Measurements from ENCODE around the gene CNNM2. TPM values are rescaled to one million over a fixed set of nuclear protein-coding genes. Genes with fewer than 3 reads are reported as not detected.

The CNNM2 gene
- total RNA-seq, 6 experiments from 2014 or later: 7.7 to 9.1 (median 8.1) TPM

GRCh38 chr10:103041391-103041790 is 123.3 kb downstream of the CNNM2 start:
- H3K4me1 Mint-ChIP-seq (ENCODE audit: low read depth): peaks cover 79% of the 10 kb centered on the region
- H3K36me3 Mint-ChIP-seq (ENCODE audit: low read depth): no peaks in the 10 kb centered on the region; the same call in 1 of the 2 replicates
- H3K27ac Mint-ChIP-seq: peak overlapping the region; percentile 89
- no peak for TF ChIP-seq CTCF (IDR thresholded peaks at IDR 0.05)
- no peaks in the 10 kb centered on the region for H3K27me3 Mint-ChIP-seq (ENCODE audit: insufficient read depth)
- H3K9me3 Mint-ChIP-seq: no peaks in the 10 kb centered on the region
- no peak for DNase-seq
- H3K4me3 Mint-ChIP-seq: no peak overlapping the region

GRCh38 chr10:103042129-103042528 is 124.0 kb downstream of the CNNM2 start:
- no peak for TF ChIP-seq CTCF (IDR thresholded peaks at IDR 0.05)
- DNase-seq: no peak
- H3K36me3 Mint-ChIP-seq (ENCODE audit: low read depth): no peaks in the 10 kb centered on the region; the same call in 1 of the 2 replicates
- H3K9me3 Mint-ChIP-seq: no peaks in the 10 kb centered on the region
- H3K4me1 Mint-ChIP-seq (ENCODE audit: low read depth): peaks cover 79% of the 10 kb centered on the region
- no peaks in the 10 kb centered on the region for H3K27me3 Mint-ChIP-seq (ENCODE audit: insufficient read depth)
- H3K4me3 Mint-ChIP-seq: no peak overlapping the region
- H3K27ac Mint-ChIP-seq: peak overlapping the region; percentile 8; the same call in 1 of the 2 replicates

- Mint-ChIP-seq H3K36me3 (ENCODE audit: low read depth) (no peaks in the 10 kb centered on the region; the same call in 1 of the 2 replicates), H3K27ac (no peak overlapping the region), H3K27me3 (ENCODE audit: insufficient read depth) (no peaks in the 10 kb centered on the region), H3K4me3 (no peak overlapping the region), H3K4me1 (ENCODE audit: low read depth) (peaks cover 79% of the 10 kb centered on the region), H3K9me3 (no peaks in the 10 kb centered on the region)
- TF ChIP-seq CTCF (IDR thresholded peaks at IDR 0.05): no peak; the same call in 1 of the 2 replicates
- DNase-seq: no peak
Observed at GRCh38 chr10:103042908-103043307, 124.8 kb downstream of the CNNM2 start.

- Mint-ChIP-seq H3K27ac (peak overlapping the region; percentile 81), H3K4me1 (ENCODE audit: low read depth) (peaks cover 58% of the 10 kb centered on the region), H3K27me3 (ENCODE audit: insufficient read depth) (no peaks in the 10 kb centered on the region; the same call in 1 of the 2 replicates), H3K36me3 (ENCODE audit: low read depth) (no peaks in the 10 kb centered on the region; the same call in 1 of the 2 replicates), H3K4me3 (peak overlapping the region; percentile 74), H3K9me3 (no peaks in the 10 kb centered on the region)
- TF ChIP-seq CTCF (IDR thresholded peaks at IDR 0.05): peak; percentile 36
- peak; percentile 64 for DNase-seq
Observed at GRCh38 chr10:103044942-103045489, 126.9 kb downstream of the CNNM2 start.

- Mint-ChIP-seq H3K4me3 (no peak overlapping the region; the same call in 1 of the 2 replicates), H3K27ac (peak overlapping the region; percentile 40; the same call in 1 of the 2 replicates), H3K4me1 (ENCODE audit: low read depth) (peaks cover 49% of the 10 kb centered on the region), H3K27me3 (ENCODE audit: insufficient read depth) (no peaks in the 10 kb centered on the region; the same call in 1 of the 2 replicates), H3K36me3 (ENCODE audit: low read depth) (no peaks in the 10 kb centered on the region; the same call in 1 of the 2 replicates), H3K9me3 (no peaks in the 10 kb centered on the region)
- TF ChIP-seq CTCF (IDR thresholded peaks at IDR 0.05): no peak
- no peak for DNase-seq
Observed at GRCh38 chr10:103045961-103046360, 127.9 kb downstream of the CNNM2 start.
